Endothelial cell of umbilical vein (primary cell): Measurements from ENCODE around the gene MORN5. TPM values are rescaled to one million over a fixed set of nuclear protein-coding genes. Genes with fewer than 3 reads are reported as not detected.

Source experiments
- BruUV-seq: library from RNA; stranded (reverse); fragments of 400-500 nt; replicated peaks from 2 replicates; lab custom pipeline; 2021; lab: Mats Ljungman, UMichigan
- CTCF ChIA-PET: fragments of 300-600, 350-600 bp; sonication (Branson Sonifier 250); formaldehyde crosslinking; loops from one replicate; lab custom pipeline; 2021; ENCODE audit warnings: antibody characterized with exemption, inconsistent platforms; lab: Charles Lee
- POLR2A ChIA-PET: fragments of 300-600, 350-600 bp; sonication (Branson Sonifier 250); formaldehyde crosslinking; loops from one replicate; lab custom pipeline; 2021; ENCODE audit warnings: antibody characterized with exemption, inconsistent platforms; lab: Charles Lee
- DNase-seq: peaks from one replicate; pipeline ENCODE4 v3.0.0-alpha.2; 2011; ENCODE audit warnings: low read depth, low spot score
- FAIRE-seq: peaks from 2 replicates; lab custom pipeline; 2011; peaks lifted over from hg19 to GRCh38; lab: Jason Lieb, UNC
- H2AFZ ChIP-seq: 2 replicates; pipeline ENCODE4 v1.6.0; 2012; ENCODE audit warnings: low read depth, low read length, control low read depth, inconsistent platforms
- H3K27ac ChIP-seq: 2 replicates; pipeline ENCODE4 v1.5.1; 2011; ENCODE audit warnings: low read depth, mild to moderate bottlenecking, control low read depth, low read length, moderate library complexity; ENCODE audit not compliant: insufficient read depth
- H3K27me3 ChIP-seq, 2 experiments: 2 replicates each; pipeline versions ENCODE4 v1.6.0 to v1.6.1; 2011; ENCODE audit warnings: low read length in 2 of 2, mixed read lengths in 1 of 2; ENCODE audit not compliant: control insufficient read depth in 2 of 2, insufficient read depth in 2 of 2
- H3K36me3 ChIP-seq, 2 experiments: 2 replicates in 1 of 2; 3 replicates in 1 of 2; pipeline ENCODE4 v1.5.1; 2011; ENCODE audit warnings: low read length in 2 of 2, mild to moderate bottlenecking in 1 of 2, moderate library complexity in 1 of 2; ENCODE audit not compliant: control insufficient read depth in 2 of 2, insufficient read depth in 2 of 2; ENCODE audit errors: extremely low read depth in 1 of 2
- H3K4me1 ChIP-seq: 3 replicates; pipeline ENCODE4 v1.5.1; 2011; ENCODE audit warnings: mild to moderate bottlenecking, low read length; ENCODE audit not compliant: control insufficient read depth, insufficient read depth; ENCODE audit errors: extremely low read depth
- H3K4me2 ChIP-seq: 2 replicates; pipeline ENCODE4 v1.6.1; 2011; ENCODE audit warnings: low read length, control low read depth, mixed read lengths; ENCODE audit not compliant: insufficient read depth
- H3K4me3 ChIP-seq, 3 experiments: fragments of 200-600 bp in 1 of 3; sonication (generic), shearing (Covaris generic) in 1 of 3; replicated peaks in 1 of 3; 2 replicates each; pipeline ENCODE4 v1.5.1; 2011 to 2016; ENCODE audit warnings: control low read depth in 3 of 3, low read length in 3 of 3, mild to moderate bottlenecking in 2 of 3, inconsistent platforms in 1 of 3, low read depth in 1 of 3, moderate library complexity in 1 of 3; ENCODE audit not compliant: insufficient read depth in 1 of 3
- H3K79me2 ChIP-seq: 2 replicates; pipeline ENCODE4 v1.6.0; 2012; ENCODE audit warnings: low read length, inconsistent platforms; ENCODE audit not compliant: control insufficient read depth, insufficient read depth
- H3K9ac ChIP-seq: replicated peaks from 2 replicates; pipeline ENCODE3; 2011; ENCODE audit warnings: low read length, control low read depth; ENCODE audit not compliant: insufficient read depth; ENCODE audit errors: extremely low read depth
- H3K9me1 ChIP-seq: replicated peaks from 3 replicates; pipeline ENCODE4 v1.6.0; 2011; ENCODE audit warnings: mild to moderate bottlenecking, low read length; ENCODE audit not compliant: control insufficient read depth, insufficient read depth; ENCODE audit errors: extremely low read depth
- H3K9me3 ChIP-seq: replicated peaks from 2 replicates; pipeline ENCODE4 v1.5.1; 2012; ENCODE audit warnings: low read length, inconsistent platforms; ENCODE audit not compliant: control insufficient read depth, insufficient read depth
- H4K20me1 ChIP-seq: replicated peaks from 2 replicates; pipeline ENCODE3; 2011; ENCODE audit warnings: mild to moderate bottlenecking, low read length; ENCODE audit not compliant: control insufficient read depth, insufficient read depth; ENCODE audit errors: extremely low read depth
- CTCF ChIP-seq, 2 donors: IDR thresholded peaks; 1 replicate in 1 of 2; 2 replicates in 1 of 2; pipeline ENCODE4 v1.5.1; 2011; ENCODE audit warnings: low read length in 2 of 2, mild to moderate bottlenecking in 2 of 2, moderate library complexity in 2 of 2, control low read depth in 1 of 2, inconsistent platforms in 1 of 2, low read depth in 1 of 2; ENCODE audit not compliant: insufficient read depth in 1 of 2; ENCODE audit errors: extremely low read depth in 1 of 2
- EZH2 ChIP-seq: IDR thresholded peaks from 2 replicates; pipeline ENCODE4 v1.6.1; 2012; ENCODE audit warnings: borderline replicate concordance, low read depth, mild to moderate bottlenecking, moderate library complexity, low read length, inconsistent platforms; ENCODE audit not compliant: severe bottlenecking
- FOS ChIP-seq: IDR thresholded peaks from 2 replicates; pipeline ENCODE4 v1.6.1; 2011; ENCODE audit warnings: mild to moderate bottlenecking, low read length, moderate library complexity, borderline replicate concordance; ENCODE audit not compliant: insufficient read depth
- GATA2 ChIP-seq: IDR thresholded peaks from 2 replicates; pipeline ENCODE4 v1.7.0; 2011; ENCODE audit warnings: low read depth, mild to moderate bottlenecking, moderate library complexity, mixed read lengths, low read length; ENCODE audit not compliant: insufficient read length, insufficient read depth
- JUN ChIP-seq: IDR thresholded peaks from 2 replicates; pipeline ENCODE4 v1.6.1; 2011; ENCODE audit warnings: borderline replicate concordance, low read depth; ENCODE audit not compliant: insufficient read length, insufficient read depth
- MAX ChIP-seq: IDR thresholded peaks from 2 replicates; pipeline ENCODE4 v1.6.1; 2011; ENCODE audit not compliant: insufficient read depth, insufficient read length
- MYC ChIP-seq: IDR thresholded peaks from one replicate; pipeline ENCODE4 v1.6.1; 2011; ENCODE audit warnings: mild to moderate bottlenecking, low read depth, low read length
- POLR2A ChIP-seq: IDR thresholded peaks from 2 replicates; pipeline ENCODE4 v1.6.1; 2012; ENCODE audit warnings: low read depth, mild to moderate bottlenecking, control low read depth, low read length
- POLR2AphosphoS5 ChIP-seq: IDR thresholded peaks from 2 replicates; pipeline ENCODE4 v1.6.1; 2012; ENCODE audit warnings: low read depth, mild to moderate bottlenecking, control low read depth, low read length, moderate library complexity; ENCODE audit not compliant: insufficient read depth
- dilution Hi-C: fragments of 300-500 bp; cut with MboI; formaldehyde crosslinking; loops from one replicate; pipeline ENCODE4 v1.15.0; 2019; ENCODE audit warnings: low sequenced_read_pairs; ENCODE audit not compliant: extremely low pct_ligation_motif_present
- intact Hi-C: fragments of 100-400 bp; cut with micrococcal nuclease; formaldehyde crosslinking; loops from one replicate; pipeline ENCODE4 v1.10.0; 2022
- polyA plus RNA-seq, 4 experiments: library from polyadenylated mRNA; depleted of rRNA in 3 of 4; stranded (reverse) in 3 of 4; unstranded in 1 of 4; fragments of >200 nt; gene quantifications; 2 replicates each; pipeline versions ENCODE4 v1.2.1 to v1.2.3, GENCODE V29; 2011 to 2012; ENCODE audit warnings: missing spikeins in 1 of 4
- total RNA-seq: library from RNA; stranded (reverse); gene quantifications from 2 replicates; pipeline ENCODE4 v1.2.3, GENCODE V29; 2021

MORN5 gene
- total and polyA plus RNA-seq, 2 donors (not counting 3 experiments of a cell fraction or from before 2014, with no cell fraction given): not detected

GRCh38 chr9:122216138-122216797 is 56.6 kb downstream of the MORN5 start:
- Histone ChIP-seq H3K27me3 (peaks cover 19 to 36% of the 10 kb centered on the region in 2 experiments), H3K9me3 (no peaks in the 10 kb centered on the region), H3K4me2 (no peak overlapping the region), H3K79me2 (no peaks in the 10 kb centered on the region), H2AFZ (no peak overlapping the region), H3K36me3 (no peaks in the 10 kb centered on the region), H3K4me1 (peaks cover 9% of the 10 kb centered on the region), H3K27ac (no peak overlapping the region), H3K9ac (no peak overlapping the region), H4K20me1 (no peaks in the 10 kb centered on the region), H3K9me1 (no peaks in the 10 kb centered on the region), H3K4me3 (no peak overlapping the region)
- FAIRE-seq (no peak), DNase-seq (no peak)
- intact Hi-C loops (no loop called here), dilution Hi-C loops (no loop called here)
- ChIA-PET CTCF (interaction anchor here (1.0 kb wide), 2 partner anchors 15 to 64 kb away, joined by 3 read pairs; no protein-coding TSS in a partner anchor), POLR2A (no interaction called here)
- TF ChIP-seq CTCF (IDR thresholded peaks at IDR 0.05; ENCODE audit: extremely low read depth in 1 of 2, insufficient read depth in 1 of 2, low read depth in 1 of 2, low read length in 2 of 2) (no peak), POLR2A (no peak), MAX (no peak), MYC (no peak), FOS (no peak), EZH2 (no peak), POLR2AphosphoS5 (no peak), JUN (no peak), GATA2 (no peak)
- BruUV-seq: no TSS peak
